Neural cell (in vitro differentiated cells): Measurements from ENCODE around the gene VPS37C. TPM values are rescaled to one million over a fixed set of nuclear protein-coding genes. Genes with fewer than 3 reads are reported as not detected.

Source experiments
- H2AFZ ChIP-seq: fragments of 200-600, 300-800 bp; sonication (generic), shearing (Covaris generic); 2 replicates; pipeline ENCODE4 v1.6.0; 2014; ENCODE audit warnings: low read depth, mild to moderate bottlenecking, antibody characterized with exemption, low read length, moderate library complexity
- H3F3A ChIP-seq: fragments of 200-600 bp; shearing (Covaris generic); 2 replicates; pipeline ENCODE4 v1.6.1; 2016; ENCODE audit warnings: mild to moderate bottlenecking, moderate library complexity, mixed read lengths, antibody characterized with exemption, low read length; ENCODE audit not compliant: insufficient read depth, poor library complexity, severe bottlenecking
- H3K27ac ChIP-seq: fragments of 200-600, 300-800 bp; sonication (generic), shearing (Covaris generic); 2 replicates; pipeline ENCODE4 v1.5.1; 2014; ENCODE audit warnings: mild to moderate bottlenecking, low read length, moderate library complexity
- H3K27me3 ChIP-seq: fragments of 300-800, 200-600 bp; sonication (generic), shearing (Covaris generic); 2 replicates; pipeline ENCODE4 v1.6.0; 2014; ENCODE audit warnings: mild to moderate bottlenecking, low read depth, low read length, moderate library complexity; ENCODE audit not compliant: insufficient read depth
- H3K36me3 ChIP-seq: fragments of 300-800, 200-600 bp; sonication (generic), shearing (Covaris generic); 2 replicates; pipeline ENCODE4 v1.5.1; 2014; ENCODE audit warnings: mild to moderate bottlenecking, antibody characterized with exemption, low read length, moderate library complexity; ENCODE audit not compliant: insufficient read depth
- H3K4me2 ChIP-seq: fragments of 300-800, 200-600 bp; sonication (generic), shearing (Covaris generic); 2 replicates; pipeline ENCODE4 v1.6.0; 2014; ENCODE audit warnings: mild to moderate bottlenecking, low read length
- H3K4me3 ChIP-seq: fragments of 300-800, 200-600 bp; sonication (generic), shearing (Covaris generic); 2 replicates; pipeline ENCODE4 v1.5.1; 2014; ENCODE audit warnings: mild to moderate bottlenecking, low read length, moderate library complexity
- H3K79me2 ChIP-seq: fragments of 200-600 bp; shearing (Covaris generic); replicated peaks from 2 replicates; pipeline ENCODE4 v1.6.0; 2014; ENCODE audit warnings: mild to moderate bottlenecking, low read length, moderate library complexity; ENCODE audit not compliant: insufficient read depth
- H3K9ac ChIP-seq: fragments of 300-800, 200-600 bp; sonication (generic), shearing (Covaris generic); 2 replicates; pipeline ENCODE4 v1.6.1; 2016; ENCODE audit warnings: mild to moderate bottlenecking, low read length, mixed read lengths
- H3K9me2 ChIP-seq: fragments of 200-600 bp; shearing (Covaris generic); 2 replicates; pipeline ENCODE4 v1.6.1; 2016; ENCODE audit warnings: mild to moderate bottlenecking, low read length, mixed read lengths; ENCODE audit not compliant: insufficient read depth
- H3K9me3 ChIP-seq: fragments of 200-600, 300-800 bp; sonication (generic), shearing (Covaris generic); 2 replicates; pipeline ENCODE4 v1.6.1; 2016; ENCODE audit warnings: mild to moderate bottlenecking, mixed run types, low read length, moderate library complexity, mixed read lengths
- H4K20me1 ChIP-seq: fragments of 200-600 bp; shearing (Covaris generic); 2 replicates; pipeline ENCODE4 v1.6.1; 2016; ENCODE audit warnings: mild to moderate bottlenecking, mixed run types; ENCODE audit not compliant: insufficient read depth
- EP300 ChIP-seq: fragments of 450-650 bp; conservative IDR thresholded peaks from 2 replicates; pipeline ENCODE4 v1.6.1; 2014; ENCODE audit warnings: antibody characterized with exemption, mild to moderate bottlenecking, moderate library complexity; ENCODE audit not compliant: poor library complexity, severe bottlenecking
- EZH2 ChIP-seq: fragments of 200-600, 300-800 bp; shearing (Covaris generic), sonication (generic); IDR thresholded peaks from 2 replicates; pipeline ENCODE4 v1.6.1; 2014; ENCODE audit warnings: antibody characterized with exemption, low read length, borderline replicate concordance, mild to moderate bottlenecking; ENCODE audit not compliant: insufficient read depth, poor library complexity, severe bottlenecking
- MXI1 ChIP-seq: fragments of 450-650 bp; conservative IDR thresholded peaks from 2 replicates; pipeline ENCODE4 v1.6.1; 2014; ENCODE audit warnings: antibody characterized with exemption, mild to moderate bottlenecking; ENCODE audit not compliant: poor library complexity, severe bottlenecking
- POLR2AphosphoS5 ChIP-seq: IDR thresholded peaks from 2 replicates; pipeline ENCODE4 v1.6.1; 2012
- RAD21 ChIP-seq: fragments of 450-650 bp; conservative IDR thresholded peaks from 2 replicates; pipeline ENCODE4 v1.6.1; 2014; ENCODE audit warnings: antibody characterized with exemption, mild to moderate bottlenecking, moderate library complexity
- SMC3 ChIP-seq: fragments of 450-650 bp; conservative IDR thresholded peaks from 2 replicates; pipeline ENCODE4 v1.6.1; 2014; ENCODE audit warnings: antibody characterized with exemption, mild to moderate bottlenecking, moderate library complexity; ENCODE audit not compliant: poor library complexity
- TAF1 ChIP-seq: IDR thresholded peaks from 2 replicates; pipeline ENCODE4 v1.6.1; 2012; ENCODE audit warnings: low read depth
- polyA plus RNA-seq: library from polyadenylated mRNA; depleted of rRNA; stranded (reverse); fragments of >200 nt; gene quantifications from 2 replicates; pipeline ENCODE4 v1.2.3, GENCODE V29; 2014
- TF ChIP-seq, protein P1 (sequence below): fragments of 450-650 bp; IDR thresholded peaks from 2 replicates; pipeline ENCODE4 v1.5.1; 2014; ENCODE audit warnings: antibody characterized with exemption, mild to moderate bottlenecking, moderate library complexity; ENCODE audit not compliant: poor library complexity, severe bottlenecking
- TF ChIP-seq, protein P2 (sequence below): IDR thresholded peaks from 2 replicates; pipeline ENCODE4 v1.6.1; 2012; ENCODE audit warnings: borderline replicate concordance

Gene VPS37C
- polyA plus RNA-seq, 1 donor from 2014 or later, result 7.3 TPM

DNA sequence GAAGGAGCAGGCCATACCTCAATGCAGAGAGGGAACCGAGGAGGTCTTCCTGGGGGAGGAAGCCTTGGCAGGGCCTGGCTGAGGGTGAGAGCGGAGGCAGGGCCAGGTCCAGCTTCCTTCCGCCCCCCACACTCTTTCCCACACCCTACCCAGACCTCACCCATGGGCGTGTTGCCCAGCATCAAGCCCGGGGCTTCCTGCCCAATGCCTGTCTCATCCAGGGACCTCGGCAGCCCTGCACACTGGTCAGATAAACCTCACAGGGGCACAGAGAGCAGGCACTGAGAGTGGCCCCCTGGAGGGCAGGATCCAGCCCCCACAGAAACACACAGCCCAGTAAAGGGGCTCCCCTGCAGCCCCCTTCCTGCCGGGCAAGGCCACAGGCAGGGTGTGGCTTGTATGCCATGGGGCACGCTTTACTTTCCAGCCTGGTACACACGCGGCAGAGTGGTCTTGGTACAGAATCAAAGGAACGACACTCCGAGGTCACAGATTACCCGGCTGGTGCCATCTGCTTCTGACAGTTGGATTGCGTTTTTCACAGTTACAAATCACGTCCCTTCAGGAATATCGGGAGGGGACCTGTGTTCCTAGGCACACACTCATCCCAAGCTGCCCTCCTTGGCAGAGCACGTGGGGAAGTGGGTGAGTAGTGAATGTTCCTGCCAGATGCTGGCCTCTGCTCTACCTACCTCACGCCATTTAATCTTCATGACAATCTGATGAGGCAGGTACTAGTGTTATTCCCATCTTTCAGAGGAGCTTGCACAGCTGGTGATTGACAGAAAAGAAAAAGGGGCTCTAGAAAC, 79.0 kb downstream of the VPS37C start:
- TF ChIP-seq TAF1 (no peak), RAD21 (no peak), SMC3 (no peak), EZH2 (no peak), MXI1 (no peak), EP300 (no peak), POLR2AphosphoS5 (no peak)
- TF ChIP-seq, protein P1, sequence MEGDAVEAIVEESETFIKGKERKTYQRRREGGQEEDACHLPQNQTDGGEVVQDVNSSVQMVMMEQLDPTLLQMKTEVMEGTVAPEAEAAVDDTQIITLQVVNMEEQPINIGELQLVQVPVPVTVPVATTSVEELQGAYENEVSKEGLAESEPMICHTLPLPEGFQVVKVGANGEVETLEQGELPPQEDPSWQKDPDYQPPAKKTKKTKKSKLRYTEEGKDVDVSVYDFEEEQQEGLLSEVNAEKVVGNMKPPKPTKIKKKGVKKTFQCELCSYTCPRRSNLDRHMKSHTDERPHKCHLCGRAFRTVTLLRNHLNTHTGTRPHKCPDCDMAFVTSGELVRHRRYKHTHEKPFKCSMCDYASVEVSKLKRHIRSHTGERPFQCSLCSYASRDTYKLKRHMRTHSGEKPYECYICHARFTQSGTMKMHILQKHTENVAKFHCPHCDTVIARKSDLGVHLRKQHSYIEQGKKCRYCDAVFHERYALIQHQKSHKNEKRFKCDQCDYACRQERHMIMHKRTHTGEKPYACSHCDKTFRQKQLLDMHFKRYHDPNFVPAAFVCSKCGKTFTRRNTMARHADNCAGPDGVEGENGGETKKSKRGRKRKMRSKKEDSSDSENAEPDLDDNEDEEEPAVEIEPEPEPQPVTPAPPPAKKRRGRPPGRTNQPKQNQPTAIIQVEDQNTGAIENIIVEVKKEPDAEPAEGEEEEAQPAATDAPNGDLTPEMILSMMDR, result no peak
- TF ChIP-seq, protein P2, sequence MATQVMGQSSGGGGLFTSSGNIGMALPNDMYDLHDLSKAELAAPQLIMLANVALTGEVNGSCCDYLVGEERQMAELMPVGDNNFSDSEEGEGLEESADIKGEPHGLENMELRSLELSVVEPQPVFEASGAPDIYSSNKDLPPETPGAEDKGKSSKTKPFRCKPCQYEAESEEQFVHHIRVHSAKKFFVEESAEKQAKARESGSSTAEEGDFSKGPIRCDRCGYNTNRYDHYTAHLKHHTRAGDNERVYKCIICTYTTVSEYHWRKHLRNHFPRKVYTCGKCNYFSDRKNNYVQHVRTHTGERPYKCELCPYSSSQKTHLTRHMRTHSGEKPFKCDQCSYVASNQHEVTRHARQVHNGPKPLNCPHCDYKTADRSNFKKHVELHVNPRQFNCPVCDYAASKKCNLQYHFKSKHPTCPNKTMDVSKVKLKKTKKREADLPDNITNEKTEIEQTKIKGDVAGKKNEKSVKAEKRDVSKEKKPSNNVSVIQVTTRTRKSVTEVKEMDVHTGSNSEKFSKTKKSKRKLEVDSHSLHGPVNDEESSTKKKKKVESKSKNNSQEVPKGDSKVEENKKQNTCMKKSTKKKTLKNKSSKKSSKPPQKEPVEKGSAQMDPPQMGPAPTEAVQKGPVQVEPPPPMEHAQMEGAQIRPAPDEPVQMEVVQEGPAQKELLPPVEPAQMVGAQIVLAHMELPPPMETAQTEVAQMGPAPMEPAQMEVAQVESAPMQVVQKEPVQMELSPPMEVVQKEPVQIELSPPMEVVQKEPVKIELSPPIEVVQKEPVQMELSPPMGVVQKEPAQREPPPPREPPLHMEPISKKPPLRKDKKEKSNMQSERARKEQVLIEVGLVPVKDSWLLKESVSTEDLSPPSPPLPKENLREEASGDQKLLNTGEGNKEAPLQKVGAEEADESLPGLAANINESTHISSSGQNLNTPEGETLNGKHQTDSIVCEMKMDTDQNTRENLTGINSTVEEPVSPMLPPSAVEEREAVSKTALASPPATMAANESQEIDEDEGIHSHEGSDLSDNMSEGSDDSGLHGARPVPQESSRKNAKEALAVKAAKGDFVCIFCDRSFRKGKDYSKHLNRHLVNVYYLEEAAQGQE, result no peak
- H2AFZ ChIP-seq, result no peak overlapping the region
- no peaks in the 10 kb centered on the region for H3F3A ChIP-seq
- H3K9ac ChIP-seq, result no peak overlapping the region
- H3K79me2 ChIP-seq, result no peaks in the 10 kb centered on the region
- H3K9me2 ChIP-seq, result no peaks in the 10 kb centered on the region
- no peak overlapping the region for H3K27ac ChIP-seq
- H3K36me3 ChIP-seq, result no peaks in the 10 kb centered on the region
- no peaks in the 10 kb centered on the region for H4K20me1 ChIP-seq
- no peaks in the 10 kb centered on the region for H3K9me3 ChIP-seq
- H3K4me2 ChIP-seq, result no peak overlapping the region
- no peaks in the 10 kb centered on the region for H3K27me3 ChIP-seq
- H3K4me3 ChIP-seq, result no peak overlapping the region

DNA sequence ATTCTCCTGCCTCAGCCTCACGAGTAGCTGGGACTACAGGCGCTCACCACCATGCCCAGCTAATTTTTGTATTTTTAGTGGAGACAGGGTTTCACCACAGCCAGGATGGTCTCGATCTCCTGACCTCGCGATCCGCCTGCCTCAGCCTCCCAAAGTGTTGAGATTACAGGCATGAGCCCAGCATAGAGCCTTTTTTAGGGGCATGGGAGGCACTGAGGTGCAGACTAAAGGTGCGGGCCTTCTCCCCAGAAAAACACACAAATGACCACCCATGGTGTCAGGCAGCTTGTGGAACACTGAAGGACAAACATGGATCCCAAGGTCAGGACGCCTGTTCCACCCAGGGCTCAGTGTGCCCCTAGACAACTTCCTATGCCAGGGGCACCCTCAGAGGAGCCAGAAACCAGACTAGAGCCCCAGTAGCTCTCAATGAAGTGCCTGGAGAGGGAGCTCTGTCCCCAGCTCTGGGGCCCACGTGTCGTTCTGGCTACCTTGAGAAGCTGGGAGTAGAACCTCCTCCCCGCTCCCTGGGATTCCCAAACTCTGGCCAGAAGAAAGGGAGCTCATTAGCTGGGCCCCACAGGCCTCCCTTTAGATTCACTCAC, 80.1 kb downstream of the VPS37C start:
- Histone ChIP-seq H4K20me1 (no peaks in the 10 kb centered on the region), H3K36me3 (no peaks in the 10 kb centered on the region), H3K9ac (no peak overlapping the region), H3K9me3 (no peaks in the 10 kb centered on the region), H3K4me2 (no peak overlapping the region), H3K4me3 (no peak overlapping the region), H3K27me3 (no peaks in the 10 kb centered on the region), H3K27ac (no peak overlapping the region), H3K79me2 (no peaks in the 10 kb centered on the region), H2AFZ (no peak overlapping the region), H3K9me2 (no peaks in the 10 kb centered on the region), H3F3A (no peaks in the 10 kb centered on the region)
- TF ChIP-seq RAD21, result no peak
- TF ChIP-seq EP300, result no peak
- TF ChIP-seq SMC3, result no peak
- TF ChIP-seq POLR2AphosphoS5, result no peak
- TF ChIP-seq MXI1, result no peak
- TF ChIP-seq, protein P1, result no peak
- TF ChIP-seq, protein P2, result no peak
- TF ChIP-seq TAF1, result no peak
- no peak for TF ChIP-seq EZH2
